Nephron (organoid): Measurements from ENCODE around the gene SNX17.

Source experiments
- H3K27ac Mint-ChIP-seq, 3 experiments: 2 replicates each; pipeline ENCODE4 v1.8.0; 2020; ENCODE audit warnings: mixed read lengths in 3 of 3, mild to moderate bottlenecking in 2 of 3, moderate library complexity in 1 of 3
- H3K27me3 Mint-ChIP-seq: 2 replicates; pipeline ENCODE4 v1.8.0; 2021; ENCODE audit warnings: low read depth, mild to moderate bottlenecking, moderate library complexity, mixed read lengths
- H3K36me3 Mint-ChIP-seq: 2 replicates; pipeline ENCODE4 v1.8.0; 2020; ENCODE audit warnings: low read depth, mixed read lengths
- H3K4me1 Mint-ChIP-seq: 2 replicates; pipeline ENCODE4 v1.8.0; 2020; ENCODE audit warnings: mixed read lengths
- H3K4me3 Mint-ChIP-seq, 3 experiments: 2 replicates each; pipeline ENCODE4 v1.8.0; 2020; ENCODE audit warnings: mild to moderate bottlenecking in 3 of 3, mixed read lengths in 3 of 3, moderate library complexity in 2 of 3
- H3K9me3 Mint-ChIP-seq: 2 replicates; pipeline ENCODE4 v1.8.0; 2020; ENCODE audit warnings: mixed read lengths
- TF ChIP-seq, protein P1 (sequence below), 3 experiments: fragments of 200-600 bp; sonication (generic); IDR thresholded peaks; one replicate each; pipeline ENCODE4 v1.5.0; 2021; ENCODE audit warnings: antibody characterized with exemption in 3 of 3; ENCODE audit not compliant: unreplicated experiment in 3 of 3

The SNX17 gene

DNA sequence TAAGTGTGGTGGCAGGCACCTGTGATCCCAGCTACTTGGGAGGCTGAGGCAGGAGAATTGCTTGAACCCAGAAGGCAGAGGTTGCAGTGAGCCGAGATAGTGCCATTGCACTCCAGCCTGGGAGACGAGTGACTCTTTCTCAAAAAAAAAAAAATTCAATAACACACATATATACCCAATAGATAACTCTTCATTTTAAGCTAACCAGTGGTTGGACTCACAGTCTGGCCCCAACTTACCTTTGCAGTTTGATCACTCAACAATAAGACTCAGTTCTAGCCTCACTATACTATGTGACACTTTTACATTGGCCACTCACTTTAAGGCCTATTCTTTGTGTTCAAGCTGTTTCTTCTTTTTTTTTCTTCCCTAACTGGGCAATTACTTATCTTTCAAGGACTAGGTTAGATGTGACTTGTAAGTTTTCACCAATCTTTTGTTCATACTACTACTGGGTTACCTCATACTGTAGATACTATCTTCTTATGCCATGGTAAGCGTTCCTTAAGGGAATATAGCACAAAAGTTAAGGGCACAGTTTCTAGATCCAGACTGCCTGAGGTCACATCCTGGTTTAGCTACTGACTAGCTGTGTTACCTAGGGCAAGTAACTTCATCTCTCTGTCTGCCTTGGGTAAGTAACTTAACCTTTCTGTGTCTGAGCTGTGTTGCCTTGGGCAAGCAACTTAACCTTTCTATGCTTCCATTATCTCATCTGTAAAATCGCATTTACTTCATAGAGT is 7.6 kb upstream of the SNX17 start:
- TF ChIP-seq, protein P1, sequence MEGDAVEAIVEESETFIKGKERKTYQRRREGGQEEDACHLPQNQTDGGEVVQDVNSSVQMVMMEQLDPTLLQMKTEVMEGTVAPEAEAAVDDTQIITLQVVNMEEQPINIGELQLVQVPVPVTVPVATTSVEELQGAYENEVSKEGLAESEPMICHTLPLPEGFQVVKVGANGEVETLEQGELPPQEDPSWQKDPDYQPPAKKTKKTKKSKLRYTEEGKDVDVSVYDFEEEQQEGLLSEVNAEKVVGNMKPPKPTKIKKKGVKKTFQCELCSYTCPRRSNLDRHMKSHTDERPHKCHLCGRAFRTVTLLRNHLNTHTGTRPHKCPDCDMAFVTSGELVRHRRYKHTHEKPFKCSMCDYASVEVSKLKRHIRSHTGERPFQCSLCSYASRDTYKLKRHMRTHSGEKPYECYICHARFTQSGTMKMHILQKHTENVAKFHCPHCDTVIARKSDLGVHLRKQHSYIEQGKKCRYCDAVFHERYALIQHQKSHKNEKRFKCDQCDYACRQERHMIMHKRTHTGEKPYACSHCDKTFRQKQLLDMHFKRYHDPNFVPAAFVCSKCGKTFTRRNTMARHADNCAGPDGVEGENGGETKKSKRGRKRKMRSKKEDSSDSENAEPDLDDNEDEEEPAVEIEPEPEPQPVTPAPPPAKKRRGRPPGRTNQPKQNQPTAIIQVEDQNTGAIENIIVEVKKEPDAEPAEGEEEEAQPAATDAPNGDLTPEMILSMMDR (IDR thresholded peaks at IDR 0.05; ENCODE audit: unreplicated experiment in 3 of 3), result no peak
- peaks cover 10% of the 10 kb centered on the region for H3K4me1 Mint-ChIP-seq
- peaks cover 53% of the 10 kb centered on the region for H3K36me3 Mint-ChIP-seq
- H3K27me3 Mint-ChIP-seq, result no peaks in the 10 kb centered on the region
- peak overlapping the region in 1 of 3 experiments; percentile 23 for H3K27ac Mint-ChIP-seq
- H3K9me3 Mint-ChIP-seq, result peaks cover 3% of the 10 kb centered on the region
- peak overlapping the region in 1 of 3 experiments; percentile 13 for H3K4me3 Mint-ChIP-seq

DNA sequence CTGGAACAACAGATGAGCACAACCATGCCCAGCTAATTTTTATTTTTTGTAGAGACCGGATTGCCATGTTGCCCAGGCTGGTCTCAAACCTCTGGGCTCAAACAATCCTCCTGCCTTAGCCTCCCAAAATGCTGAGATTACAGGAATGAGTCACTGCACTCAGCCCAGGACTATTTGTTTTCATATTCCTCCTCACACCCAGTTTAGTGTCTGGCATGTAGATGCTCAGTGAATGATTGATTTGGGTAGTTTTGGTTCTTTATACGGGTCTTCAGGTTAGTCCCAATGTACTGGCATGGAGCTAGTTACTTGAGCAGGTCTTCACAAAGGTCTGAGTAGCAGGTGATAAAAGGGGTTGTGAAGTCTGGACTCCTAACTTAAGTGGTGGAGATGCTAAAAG is 6.5 kb upstream of the SNX17 start:
- Mint-ChIP-seq H3K4me1 (no peaks in the 10 kb centered on the region), H3K27ac (no peak overlapping the region), H3K4me3 (no peak overlapping the region), H3K27me3 (no peaks in the 10 kb centered on the region), H3K9me3 (no peaks in the 10 kb centered on the region), H3K36me3 (peaks cover 53% of the 10 kb centered on the region)
- TF ChIP-seq, protein P1 (IDR thresholded peaks at IDR 0.05; ENCODE audit: unreplicated experiment in 3 of 3), result no peak

DNA sequence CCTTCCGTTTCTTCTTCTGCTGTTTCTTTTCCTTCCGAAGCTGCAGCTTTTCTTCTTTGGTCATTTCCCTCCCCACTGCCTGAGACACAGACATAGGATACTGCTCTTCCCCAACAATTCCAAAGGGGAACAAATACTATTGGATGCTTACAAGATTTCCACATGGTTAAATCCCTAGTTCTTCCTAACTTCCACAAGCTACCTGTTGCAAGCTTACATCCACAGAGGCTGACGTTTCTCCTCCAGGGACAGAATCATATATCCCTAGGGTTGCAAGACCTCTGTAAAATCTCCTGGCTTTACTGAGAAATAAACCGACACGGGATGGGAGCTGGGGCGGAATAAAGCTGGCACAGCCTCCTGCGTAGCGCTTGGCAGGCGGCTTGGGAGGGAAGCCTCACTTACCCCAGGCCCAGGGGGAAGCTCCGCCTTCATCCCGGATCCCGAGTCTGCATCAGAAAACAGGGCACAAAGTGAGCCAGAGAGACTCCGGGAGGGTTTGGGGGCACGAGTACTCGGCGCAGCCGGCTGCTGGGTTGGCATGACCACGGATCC is 868 bp upstream of the SNX17 start:
- H3K27ac Mint-ChIP-seq, result peak overlapping the region; percentile 50 to 86 (median 84)
- TF ChIP-seq, protein P1 (IDR thresholded peaks at IDR 0.05; ENCODE audit: unreplicated experiment in 3 of 3), result no peak
- peaks cover 63% of the 10 kb centered on the region for H3K36me3 Mint-ChIP-seq
- H3K9me3 Mint-ChIP-seq, result no peaks in the 10 kb centered on the region
- H3K4me3 Mint-ChIP-seq, result peak overlapping the region; percentile 86 to 94 (median 94)
- no peaks in the 10 kb centered on the region for H3K27me3 Mint-ChIP-seq
- H3K4me1 Mint-ChIP-seq, result peaks cover 23% of the 10 kb centered on the region

DNA sequence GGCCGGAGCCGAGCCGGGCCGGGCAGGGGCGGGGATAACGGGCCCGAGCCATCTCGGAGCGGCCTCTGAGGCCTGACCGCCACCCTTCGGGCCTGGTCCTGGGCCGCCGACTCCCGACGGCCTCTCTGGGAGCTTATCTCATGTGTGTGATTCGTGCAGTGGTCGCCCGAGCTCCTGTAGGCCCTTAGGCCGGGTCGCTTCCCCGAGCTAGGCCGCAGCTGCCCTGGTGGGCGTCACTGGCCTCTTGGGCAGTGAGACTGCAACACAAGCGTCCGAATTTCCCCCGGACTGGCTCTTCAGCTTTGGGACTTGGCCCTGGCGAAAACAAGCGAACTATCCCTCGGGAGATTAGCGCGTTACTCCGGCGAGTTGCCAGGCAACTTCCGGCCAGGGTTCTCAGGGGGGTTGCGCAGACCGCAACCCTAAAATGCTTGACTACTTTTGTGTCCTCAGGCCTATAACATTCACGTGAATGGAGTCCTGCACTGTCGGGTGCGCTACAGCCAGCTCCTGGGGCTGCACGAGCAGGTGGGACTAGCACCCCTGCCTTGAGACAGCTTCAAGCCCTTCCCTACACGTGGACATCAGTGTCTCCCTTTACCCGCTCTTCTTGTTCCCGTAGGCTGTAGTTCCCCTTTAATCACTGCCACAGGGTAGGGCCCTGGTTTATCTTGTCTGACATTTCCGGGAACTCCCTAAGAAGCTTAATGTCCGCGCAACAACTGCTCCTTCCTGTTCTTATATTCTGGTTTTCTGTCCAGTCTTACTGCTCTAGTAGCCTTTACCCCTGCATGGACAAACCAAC is 602 bp downstream of the SNX17 start:
- H3K36me3 Mint-ChIP-seq, result peaks cover 66% of the 10 kb centered on the region
- peak overlapping the region; percentile 84 to 97 (median 95) for H3K27ac Mint-ChIP-seq
- no peaks in the 10 kb centered on the region for H3K27me3 Mint-ChIP-seq
- H3K4me3 Mint-ChIP-seq, result peak overlapping the region; percentile 86 to 99 (median 94)
- peaks cover 23% of the 10 kb centered on the region for H3K4me1 Mint-ChIP-seq
- H3K9me3 Mint-ChIP-seq, result no peaks in the 10 kb centered on the region
- TF ChIP-seq, protein P1 (IDR thresholded peaks at IDR 0.05; ENCODE audit: unreplicated experiment in 3 of 3), result no peak

DNA sequence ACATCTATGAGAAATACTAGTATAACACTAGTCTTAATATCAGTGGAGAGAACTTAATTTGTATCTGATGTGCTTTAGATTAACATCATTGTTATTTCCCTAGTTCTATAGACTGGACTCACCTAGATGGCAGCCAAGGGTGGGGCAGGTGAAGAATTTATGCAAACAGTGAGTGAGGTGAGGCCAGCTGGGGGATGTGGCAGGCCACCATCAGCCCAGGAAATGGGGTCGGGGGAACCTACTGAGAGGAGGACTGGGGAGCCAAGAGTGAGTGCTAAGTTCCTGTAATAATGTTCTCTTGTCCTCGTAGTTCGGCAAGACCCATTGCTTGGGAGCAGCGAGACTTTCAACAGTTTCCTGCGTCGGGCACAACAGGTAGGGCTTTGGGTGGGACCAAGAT is 2.5 kb downstream of the SNX17 start:
- H3K4me1 Mint-ChIP-seq, result peaks cover 27% of the 10 kb centered on the region
- H3K4me3 Mint-ChIP-seq, result peak overlapping the region; percentile 74 to 94 (median 86)
- H3K9me3 Mint-ChIP-seq, result no peaks in the 10 kb centered on the region
- H3K36me3 Mint-ChIP-seq, result peaks cover 66% of the 10 kb centered on the region
- no peaks in the 10 kb centered on the region for H3K27me3 Mint-ChIP-seq
- peak overlapping the region in 2 of 3 experiments; percentile 13 to 23 for H3K27ac Mint-ChIP-seq
- TF ChIP-seq, protein P1 (IDR thresholded peaks at IDR 0.05; ENCODE audit: unreplicated experiment in 3 of 3), result no peak
